ENCODE measurements around the gene CASP9. TPM values are rescaled to one million over a fixed set of nuclear protein-coding genes. Genes with fewer than 3 reads are reported as not detected.

Gene CASP9
- total and polyA plus RNA-seq, 2 experiments from 2014 or later: 14.2 to 17.1 TPM

GRCh38 chr1:15513919-15514318 lies 10.1 kb downstream of the CASP9 start:
- Histone ChIP-seq H3K4me3 (no peak overlapping the region), H3K27me3 (no peaks in the 10 kb centered on the region), H4K20me1 (ENCODE audit: insufficient read depth, poor library complexity, severe bottlenecking) (no peaks in the 10 kb centered on the region), H3K4me2 (no peak overlapping the region), H3K79me2 (no peaks in the 10 kb centered on the region), H2AFZ (no peak overlapping the region), H3K36me3 (replicated peaks; ENCODE audit: insufficient read depth, low read depth) (no peaks in the 10 kb centered on the region), H3K4me1 (ENCODE audit: insufficient read depth) (no peaks in the 10 kb centered on the region), H3K9me3 (ENCODE audit: low read depth) (no peaks in the 10 kb centered on the region), H3K9me2 (replicated peaks; ENCODE audit: insufficient read depth) (no peaks in the 10 kb centered on the region), H3K27ac (no peak overlapping the region)
- no peak for DNase-seq (ENCODE audit: low spot score)
- no peak for TF ChIP-seq EZH2 (IDR thresholded peaks at IDR 0.05; ENCODE audit: borderline replicate concordance)
- WGBS (ENCODE audit: low lambda C conversion rate, missing lambda C conversion rate): 94% methylated on average over 3 of the region's 3 CpGs

DNA sequence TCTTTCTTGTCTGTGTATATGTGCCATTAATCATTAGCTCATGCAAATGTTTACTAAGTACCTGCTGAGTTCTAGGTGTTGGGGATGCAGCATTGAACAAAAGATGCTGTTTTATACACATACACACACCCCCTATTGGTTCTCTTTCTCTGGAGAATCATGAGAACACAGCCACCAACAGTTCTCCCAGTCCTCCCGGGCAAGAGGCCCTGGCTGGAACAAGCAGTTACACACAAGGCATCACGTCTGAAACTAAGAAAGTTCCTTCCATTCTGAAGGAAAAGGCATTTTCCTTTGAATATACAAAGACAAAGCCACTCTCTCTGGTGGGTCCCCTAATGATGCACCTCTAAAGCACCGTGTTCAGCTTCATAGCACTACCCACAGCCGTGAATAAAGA lies 10.8 kb downstream of the CASP9 start:
- Histone ChIP-seq H3K27ac (no peak overlapping the region), H3K4me1 (ENCODE audit: insufficient read depth) (no peaks in the 10 kb centered on the region), H3K4me2 (no peak overlapping the region), H3K4me3 (no peak overlapping the region), H3K36me3 (replicated peaks; ENCODE audit: insufficient read depth, low read depth) (no peaks in the 10 kb centered on the region), H3K79me2 (no peaks in the 10 kb centered on the region), H2AFZ (no peak overlapping the region), H3K27me3 (no peaks in the 10 kb centered on the region), H4K20me1 (ENCODE audit: insufficient read depth, poor library complexity, severe bottlenecking) (no peaks in the 10 kb centered on the region), H3K9me3 (ENCODE audit: low read depth) (no peaks in the 10 kb centered on the region), H3K9me2 (replicated peaks; ENCODE audit: insufficient read depth) (no peaks in the 10 kb centered on the region)
- WGBS (ENCODE audit: low lambda C conversion rate, missing lambda C conversion rate): 89% methylated on average over 4 of the region's 4 CpGs
- no peak for DNase-seq (ENCODE audit: low spot score)
- TF ChIP-seq EZH2 (IDR thresholded peaks at IDR 0.05; ENCODE audit: borderline replicate concordance): no peak
- TF ChIP-seq, protein P1, sequence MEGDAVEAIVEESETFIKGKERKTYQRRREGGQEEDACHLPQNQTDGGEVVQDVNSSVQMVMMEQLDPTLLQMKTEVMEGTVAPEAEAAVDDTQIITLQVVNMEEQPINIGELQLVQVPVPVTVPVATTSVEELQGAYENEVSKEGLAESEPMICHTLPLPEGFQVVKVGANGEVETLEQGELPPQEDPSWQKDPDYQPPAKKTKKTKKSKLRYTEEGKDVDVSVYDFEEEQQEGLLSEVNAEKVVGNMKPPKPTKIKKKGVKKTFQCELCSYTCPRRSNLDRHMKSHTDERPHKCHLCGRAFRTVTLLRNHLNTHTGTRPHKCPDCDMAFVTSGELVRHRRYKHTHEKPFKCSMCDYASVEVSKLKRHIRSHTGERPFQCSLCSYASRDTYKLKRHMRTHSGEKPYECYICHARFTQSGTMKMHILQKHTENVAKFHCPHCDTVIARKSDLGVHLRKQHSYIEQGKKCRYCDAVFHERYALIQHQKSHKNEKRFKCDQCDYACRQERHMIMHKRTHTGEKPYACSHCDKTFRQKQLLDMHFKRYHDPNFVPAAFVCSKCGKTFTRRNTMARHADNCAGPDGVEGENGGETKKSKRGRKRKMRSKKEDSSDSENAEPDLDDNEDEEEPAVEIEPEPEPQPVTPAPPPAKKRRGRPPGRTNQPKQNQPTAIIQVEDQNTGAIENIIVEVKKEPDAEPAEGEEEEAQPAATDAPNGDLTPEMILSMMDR (IDR thresholded peaks at IDR 0.05; ENCODE audit: poor library complexity): no peak
- TF ChIP-seq EZH2phosphoT487 (IDR thresholded peaks at IDR 0.05; ENCODE audit: low read depth, severe bottlenecking, unreplicated experiment): no peak

- H3K4me1 ChIP-seq (ENCODE audit: insufficient read depth): no peaks in the 10 kb centered on the region
- H3K4me3 ChIP-seq: no peak overlapping the region
- H3K27ac ChIP-seq: no peak overlapping the region
- no peaks in the 10 kb centered on the region for H3K9me3 ChIP-seq (ENCODE audit: low read depth)
- no peaks in the 10 kb centered on the region for H4K20me1 ChIP-seq (ENCODE audit: insufficient read depth, poor library complexity, severe bottlenecking)
- WGBS (ENCODE audit: low lambda C conversion rate, missing lambda C conversion rate): 97% methylated on average over 8 of the region's 8 CpGs
- H3K36me3 ChIP-seq (replicated peaks; ENCODE audit: insufficient read depth, low read depth): no peaks in the 10 kb centered on the region
- H3K9me2 ChIP-seq (replicated peaks; ENCODE audit: insufficient read depth): no peaks in the 10 kb centered on the region
- TF ChIP-seq EZH2phosphoT487 (IDR thresholded peaks at IDR 0.05; ENCODE audit: low read depth, severe bottlenecking, unreplicated experiment): no peak
- TF ChIP-seq, protein P1 (IDR thresholded peaks at IDR 0.05; ENCODE audit: poor library complexity): no peak
- TF ChIP-seq EZH2 (IDR thresholded peaks at IDR 0.05; ENCODE audit: borderline replicate concordance): no peak
- no peaks in the 10 kb centered on the region for H3K27me3 ChIP-seq
- H3K4me2 ChIP-seq: no peak overlapping the region
- no peak for DNase-seq (ENCODE audit: low spot score)
- no peak overlapping the region for H2AFZ ChIP-seq
- no peaks in the 10 kb centered on the region for H3K79me2 ChIP-seq
Observed at GRCh38 chr1:15510611-15511405, 13.2 kb downstream of the CASP9 start.

- Histone ChIP-seq H3K4me1 (ENCODE audit: insufficient read depth) (no peaks in the 10 kb centered on the region), H3K36me3 (replicated peaks; ENCODE audit: insufficient read depth, low read depth) (no peaks in the 10 kb centered on the region), H3K27me3 (no peaks in the 10 kb centered on the region), H3K9me3 (ENCODE audit: low read depth) (no peaks in the 10 kb centered on the region), H3K79me2 (no peaks in the 10 kb centered on the region), H2AFZ (no peak overlapping the region), H4K20me1 (ENCODE audit: insufficient read depth, poor library complexity, severe bottlenecking) (no peaks in the 10 kb centered on the region), H3K9me2 (replicated peaks; ENCODE audit: insufficient read depth) (no peaks in the 10 kb centered on the region), H3K4me3 (no peak overlapping the region), H3K4me2 (no peak overlapping the region), H3K27ac (no peak overlapping the region)
- no peak for DNase-seq (ENCODE audit: low spot score)
- TF ChIP-seq EZH2phosphoT487 (IDR thresholded peaks at IDR 0.05; ENCODE audit: low read depth, severe bottlenecking, unreplicated experiment): no peak
- TF ChIP-seq, protein P1 (IDR thresholded peaks at IDR 0.05; ENCODE audit: poor library complexity): no peak
- no peak for TF ChIP-seq EZH2 (IDR thresholded peaks at IDR 0.05; ENCODE audit: borderline replicate concordance)
- WGBS (ENCODE audit: low lambda C conversion rate, missing lambda C conversion rate): 74% methylated on average over 7 of the region's 7 CpGs
Observed at GRCh38 chr1:15509586-15509985, 14.4 kb downstream of the CASP9 start.
